ENCODE data around the gene BAIAP2. TPM values are rescaled to one million over a fixed set of nuclear protein-coding genes. Genes with fewer than 3 reads are reported as not detected.

The BAIAP2 gene
- total RNA-seq, 1 donor from 2014 or later = 27.9 TPM

GRCh38 chr17:81030741-81031565, 4.0 kb upstream of the BAIAP2 start:
- TF ChIP-seq CTCF (IDR thresholded peaks at IDR 0.05; ENCODE audit: borderline replicate concordance) = no peak
- peak overlapping the region; percentile 74 for H3K27ac ChIP-seq (replicated peaks)
- peaks cover 48% of the 10 kb centered on the region for H3K4me1 ChIP-seq

GRCh38 chr17:81031566-81032550, 3.1 kb upstream of the BAIAP2 start:
- H3K27me3 ChIP-seq (ENCODE audit: low read depth) = peaks cover 24% of the 10 kb centered on the region
- peak overlapping the region; percentile 47 for H3K4me3 ChIP-seq
- H3K4me1 ChIP-seq = peaks cover 53% of the 10 kb centered on the region
- H3K27ac ChIP-seq (replicated peaks) = peak overlapping the region; percentile 74
- no peak for DNase-seq
- no peaks in the 10 kb centered on the region for H3K9me3 ChIP-seq (replicated peaks)
- TF ChIP-seq CTCF (IDR thresholded peaks at IDR 0.05; ENCODE audit: borderline replicate concordance) = no peak
- no peaks in the 10 kb centered on the region for H3K36me3 ChIP-seq
- intact Hi-C loops (cut with micrococcal nuclease) = no loop called here

More at GRCh38 chr17:81030741-81031565, 4.0 kb upstream of the BAIAP2 start:
- Histone ChIP-seq H3K36me3 (no peaks in the 10 kb centered on the region), H3K4me3 (peak overlapping the region; percentile 47), H3K9me3 (replicated peaks) (no peaks in the 10 kb centered on the region), H3K27me3 (ENCODE audit: low read depth) (peaks cover 33% of the 10 kb centered on the region)
- intact Hi-C loops (cut with micrococcal nuclease) = no loop called here
- DNase-seq = no peak

- H3K4me3 ChIP-seq = peak overlapping the region; percentile 76
- intact Hi-C loops (cut with micrococcal nuclease) = no loop called here
Observed at GRCh38 chr17:81032641-81033480, 2.1 kb upstream of the BAIAP2 start.

GRCh38 chr17:81033535-81034167, 1.3 kb upstream of the BAIAP2 start:
- H3K36me3 ChIP-seq = no peaks in the 10 kb centered on the region
- peaks cover 6% of the 10 kb centered on the region for H3K27me3 ChIP-seq (ENCODE audit: low read depth)
- intact Hi-C loops (cut with micrococcal nuclease) = no loop called here
- peaks cover 71% of the 10 kb centered on the region for H3K4me1 ChIP-seq
- H3K4me3 ChIP-seq = peak overlapping the region; percentile 76
- peak overlapping the region; percentile 63 for H3K27ac ChIP-seq (replicated peaks)
- no peaks in the 10 kb centered on the region for H3K9me3 ChIP-seq (replicated peaks)
- no peak for TF ChIP-seq CTCF (IDR thresholded peaks at IDR 0.05; ENCODE audit: borderline replicate concordance)
- no peak for DNase-seq

More at GRCh38 chr17:81032641-81033480, 2.1 kb upstream of the BAIAP2 start:
- H3K27me3 ChIP-seq (ENCODE audit: low read depth) = peaks cover 14% of the 10 kb centered on the region
- H3K36me3 ChIP-seq = no peaks in the 10 kb centered on the region
- DNase-seq = no peak
- H3K9me3 ChIP-seq (replicated peaks) = no peaks in the 10 kb centered on the region
- peak overlapping the region; percentile 19 for H3K27ac ChIP-seq (replicated peaks)
- no peak for TF ChIP-seq CTCF (IDR thresholded peaks at IDR 0.05; ENCODE audit: borderline replicate concordance)
- H3K4me1 ChIP-seq = peaks cover 63% of the 10 kb centered on the region

Data from left ventricle myocardium inferior (tissue), 1 donor.